HT1080 (cell line): ENCODE results near the gene KCNT1. TPM values are rescaled to one million over a fixed set of nuclear protein-coding genes. Genes with fewer than 3 reads are reported as not detected.

Experiments
- DNase-seq: peaks from one replicate; pipeline ENCODE4 v3.0.0-alpha.2; 2015; ENCODE audit warnings: low read depth
- total RNA-seq: library from RNA; depleted of rRNA; stranded (reverse); fragments of >200 nt; shearing (Covaris generic); gene quantifications from 2 replicates; pipeline ENCODE4 v1.2.3, GENCODE V29; 2014

The KCNT1 gene
- total RNA-seq, 1 experiment from 2014 or later, result not detected

- peak; percentile 40 for DNase-seq
Observed at GRCh38 chr9:135724186-135724787, 22.3 kb downstream of the KCNT1 start.

- DNase-seq, result no peak
Observed at GRCh38 chr9:135726138-135726853, 24.3 kb downstream of the KCNT1 start.

- no peak for DNase-seq
Observed at GRCh38 chr9:135727257-135727875, 25.4 kb downstream of the KCNT1 start.

GRCh38 chr9:135728436-135729110, 26.6 kb downstream of the KCNT1 start:
- no peak for DNase-seq

- no peak for DNase-seq
Observed at GRCh38 chr9:135729480-135729879, 27.5 kb downstream of the KCNT1 start.

- no peak for DNase-seq
Observed at GRCh38 chr9:135731454-135731853, 29.5 kb downstream of the KCNT1 start.

GRCh38 chr9:135732569-135733257, 30.7 kb downstream of the KCNT1 start:
- DNase-seq, result no peak

- DNase-seq, result no peak
Observed at GRCh38 chr9:135734616-135735144, 32.7 kb downstream of the KCNT1 start.

- no peak for DNase-seq
Observed at GRCh38 chr9:135736272-135736978, 34.4 kb downstream of the KCNT1 start.

- DNase-seq, result no peak
Observed at GRCh38 chr9:135736979-135737839, 35.2 kb downstream of the KCNT1 start.

- no peak for DNase-seq
Observed at GRCh38 chr9:135737840-135738521, 36.0 kb downstream of the KCNT1 start.

- DNase-seq, result no peak
Observed at GRCh38 chr9:135739271-135740220, 37.6 kb downstream of the KCNT1 start.

- DNase-seq, result no peak
Observed at GRCh38 chr9:135741276-135742219, 39.6 kb downstream of the KCNT1 start.

- DNase-seq, result no peak
Observed at GRCh38 chr9:135743021-135743420, 41.0 kb downstream of the KCNT1 start.

GRCh38 chr9:135743546-135744332, 41.8 kb downstream of the KCNT1 start:
- DNase-seq, result no peak
